D721Med (cell line): ENCODE results near the gene LPAR1.

ENCODE experiments used
- DNase-seq: peaks from one replicate; pipeline ENCODE4 v3.0.0; 2011; ENCODE audit warnings: low spot score; ENCODE audit not compliant: insufficient read length
- FAIRE-seq: peaks from 2 replicates; lab custom pipeline; 2011; peaks lifted over from hg19 to GRCh38; lab: Jason Lieb, UNC
- TF ChIP-seq, protein P1 (sequence below): IDR thresholded peaks from 2 replicates; pipeline ENCODE4 v1.5.1; 2012; ENCODE audit warnings: mild to moderate bottlenecking, control low read depth; ENCODE audit not compliant: insufficient read depth; ENCODE audit errors: missing control alignments

LPAR1 gene

GRCh38 chr9:111034898-111035539, 3.3 kb downstream of the LPAR1 start:
- no peak for FAIRE-seq
- no peak for DNase-seq
- TF ChIP-seq, protein P1, sequence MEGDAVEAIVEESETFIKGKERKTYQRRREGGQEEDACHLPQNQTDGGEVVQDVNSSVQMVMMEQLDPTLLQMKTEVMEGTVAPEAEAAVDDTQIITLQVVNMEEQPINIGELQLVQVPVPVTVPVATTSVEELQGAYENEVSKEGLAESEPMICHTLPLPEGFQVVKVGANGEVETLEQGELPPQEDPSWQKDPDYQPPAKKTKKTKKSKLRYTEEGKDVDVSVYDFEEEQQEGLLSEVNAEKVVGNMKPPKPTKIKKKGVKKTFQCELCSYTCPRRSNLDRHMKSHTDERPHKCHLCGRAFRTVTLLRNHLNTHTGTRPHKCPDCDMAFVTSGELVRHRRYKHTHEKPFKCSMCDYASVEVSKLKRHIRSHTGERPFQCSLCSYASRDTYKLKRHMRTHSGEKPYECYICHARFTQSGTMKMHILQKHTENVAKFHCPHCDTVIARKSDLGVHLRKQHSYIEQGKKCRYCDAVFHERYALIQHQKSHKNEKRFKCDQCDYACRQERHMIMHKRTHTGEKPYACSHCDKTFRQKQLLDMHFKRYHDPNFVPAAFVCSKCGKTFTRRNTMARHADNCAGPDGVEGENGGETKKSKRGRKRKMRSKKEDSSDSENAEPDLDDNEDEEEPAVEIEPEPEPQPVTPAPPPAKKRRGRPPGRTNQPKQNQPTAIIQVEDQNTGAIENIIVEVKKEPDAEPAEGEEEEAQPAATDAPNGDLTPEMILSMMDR: no peak

GRCh38 chr9:111034170-111034897, 3.9 kb downstream of the LPAR1 start:
- TF ChIP-seq, protein P1: no peak
- DNase-seq (no peak), FAIRE-seq (no peak)

DNA sequence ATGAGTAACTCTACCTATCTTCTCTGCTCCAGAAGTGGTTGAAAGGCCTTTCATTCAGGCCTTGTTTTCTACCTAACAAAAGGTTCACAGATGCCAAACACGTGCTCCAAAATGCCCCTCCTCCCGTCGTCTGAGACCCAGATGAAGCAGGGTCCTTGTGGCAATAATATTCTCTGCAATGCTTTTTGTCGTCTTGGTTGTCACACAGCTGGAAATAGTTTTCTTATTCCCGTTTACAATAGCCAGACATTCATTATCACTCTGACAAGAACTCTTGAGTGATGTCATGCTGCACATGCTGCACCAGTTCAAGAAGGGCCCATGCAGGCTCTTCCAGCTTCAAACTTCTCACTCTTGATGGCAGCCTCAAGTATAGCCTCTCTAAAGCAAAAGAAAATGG, 7.8 kb downstream of the LPAR1 start:
- no peak for FAIRE-seq
- TF ChIP-seq, protein P1: no peak
- DNase-seq: no peak

- FAIRE-seq: no peak
- TF ChIP-seq, protein P1: no peak
- no peak for DNase-seq
Measured at GRCh38 chr9:111029260-111029659, 9.0 kb downstream of the LPAR1 start.

- no peak for FAIRE-seq
- TF ChIP-seq, protein P1: no peak
- DNase-seq: no peak
Measured at GRCh38 chr9:111027798-111028197, 10.5 kb downstream of the LPAR1 start.

DNA sequence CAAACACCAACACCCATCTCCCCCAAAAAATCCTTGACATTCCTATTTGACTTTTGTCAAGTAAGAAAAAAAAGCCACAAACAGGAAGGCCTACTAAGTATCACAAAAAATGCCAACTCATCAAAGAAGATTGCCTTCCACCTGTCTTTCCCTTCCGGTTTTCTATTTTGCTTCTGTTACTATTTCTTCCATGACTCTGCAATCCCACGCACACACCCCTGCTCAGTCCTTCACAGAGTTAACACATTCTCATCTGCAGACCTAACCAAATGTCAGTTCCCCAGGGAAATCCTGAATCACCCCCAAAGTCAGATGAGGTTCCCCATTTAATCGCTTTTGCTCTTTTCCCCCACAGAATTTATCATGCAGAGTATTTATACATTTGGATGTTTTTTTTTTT, 15.1 kb downstream of the LPAR1 start:
- TF ChIP-seq, protein P1: no peak
- FAIRE-seq (no peak), DNase-seq (no peak)

DNA sequence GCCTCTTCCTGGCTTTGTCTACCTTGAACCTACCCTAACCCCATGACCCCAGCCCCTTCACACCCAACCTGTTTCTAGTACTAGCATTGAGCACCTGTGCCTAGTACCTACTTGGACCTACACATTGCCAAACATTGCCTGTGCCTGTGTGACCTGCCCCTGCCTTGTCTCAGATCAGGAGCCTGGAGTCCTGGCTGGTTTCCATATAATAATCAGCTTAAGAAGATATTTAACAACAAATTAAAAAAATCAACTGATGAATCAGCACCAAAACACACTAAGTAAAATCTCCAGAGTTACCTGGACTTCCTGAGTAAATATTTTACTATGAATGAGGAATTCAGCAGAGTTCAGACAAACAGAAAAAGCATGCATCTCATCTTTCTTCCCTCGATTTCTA, 17.7 kb downstream of the LPAR1 start:
- DNase-seq (no peak), FAIRE-seq (no peak)
- TF ChIP-seq, protein P1: no peak
